GM18870 (cell line): ENCODE results near the gene CELA1.

ENCODE experiments used
- ATAC-seq: cut with Tn5 transposase; IDR thresholded peaks from one replicate; pipeline ENCODE4 v1.9.1; 2021; ENCODE audit warnings: moderate library complexity; ENCODE audit not compliant: unreplicated experiment

The CELA1 gene

DNA sequence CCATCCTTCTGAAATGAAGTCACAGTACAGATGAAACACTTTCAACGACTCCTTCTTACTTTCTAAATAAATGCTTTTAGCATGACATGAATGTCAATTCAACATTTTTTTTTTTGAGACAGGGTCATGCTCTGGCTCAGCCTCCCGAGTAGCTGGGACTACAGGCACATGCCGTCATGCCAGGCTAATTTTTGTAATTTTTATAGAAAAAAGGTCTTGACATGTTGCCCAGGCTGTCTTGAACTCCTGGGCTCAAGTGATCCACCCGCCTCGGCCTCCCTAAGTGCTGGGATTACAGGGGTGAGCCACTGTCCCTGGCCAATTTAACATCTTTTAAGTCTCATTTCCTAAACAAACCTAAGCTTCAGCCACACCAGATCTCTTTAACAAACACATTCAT is 28.4 kb upstream of the CELA1 start:
- no peak for ATAC-seq

DNA sequence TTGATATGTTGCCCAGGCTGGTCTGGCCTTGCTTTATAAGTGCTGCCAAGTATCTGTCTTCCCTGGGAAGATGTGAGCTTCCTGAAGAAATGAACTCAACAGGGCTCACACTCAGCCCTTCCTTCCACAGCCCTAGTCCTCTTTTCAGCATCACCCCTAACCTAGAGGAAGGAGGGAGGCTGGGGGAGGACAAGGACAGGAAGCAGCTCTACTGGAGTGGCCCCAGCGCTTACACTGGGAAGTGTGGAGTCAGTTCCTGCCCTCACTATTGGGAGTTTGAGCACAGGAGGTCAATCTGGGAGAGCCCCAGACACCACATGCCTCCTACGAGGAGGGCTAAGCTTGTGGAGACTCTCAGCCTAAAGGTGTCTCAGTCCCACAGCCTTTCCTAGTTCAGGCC is 27.9 kb upstream of the CELA1 start:
- ATAC-seq = no peak

- ATAC-seq = no peak
Observed at GRCh38 chr12:51373187-51373586, 26.7 kb upstream of the CELA1 start.

DNA sequence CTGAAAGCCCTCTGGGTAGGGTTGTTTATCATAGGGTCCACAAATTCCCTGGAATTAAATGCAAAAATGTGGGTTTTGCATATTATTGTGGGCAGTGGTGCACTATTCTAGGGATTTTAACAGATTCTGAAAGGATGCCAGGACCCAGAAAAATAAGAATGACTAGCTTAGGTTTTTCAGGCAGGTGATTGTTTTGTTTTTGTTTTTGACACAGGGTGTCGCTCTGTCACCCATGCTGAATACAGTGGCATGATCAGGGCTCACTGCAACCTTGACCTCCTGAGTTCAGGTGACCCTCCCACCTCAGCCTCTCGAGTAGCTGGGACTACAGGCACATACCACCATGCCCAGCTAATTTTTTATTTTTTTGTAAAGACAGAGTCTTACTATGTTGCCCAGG is 25.5 kb upstream of the CELA1 start:
- no peak for ATAC-seq

DNA sequence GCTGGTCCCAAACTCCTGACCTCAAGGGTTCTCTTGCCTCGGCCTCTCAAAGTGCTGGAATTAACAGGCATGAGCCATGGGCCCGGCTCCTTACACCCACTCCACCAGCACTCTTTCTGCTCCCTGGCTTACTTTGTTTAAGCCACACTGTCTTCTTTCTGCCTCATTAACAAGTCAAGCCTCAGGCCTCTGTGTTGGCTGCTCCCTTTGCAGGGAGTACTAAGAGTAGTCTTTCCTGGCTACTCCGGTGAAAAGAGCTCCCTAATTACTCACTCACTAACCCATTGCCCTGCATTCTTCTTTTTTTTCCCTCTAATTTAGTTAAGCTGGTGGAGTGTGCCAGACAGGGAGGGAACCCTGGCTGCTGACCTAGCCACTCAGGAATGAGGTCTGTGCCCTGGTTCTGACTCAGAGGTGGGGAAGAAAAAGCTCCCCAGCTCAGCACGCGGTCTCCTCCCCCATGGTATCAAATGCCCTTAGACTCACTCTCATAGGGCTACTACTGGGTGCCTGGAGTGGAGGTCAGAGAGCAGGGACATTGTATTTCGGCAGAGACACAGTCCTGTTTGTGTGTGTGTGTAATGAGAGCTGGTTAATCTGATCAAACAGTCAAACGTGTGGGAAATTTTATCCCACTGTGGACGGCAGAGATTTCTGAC is 24.9 kb upstream of the CELA1 start:
- ATAC-seq = no peak

DNA sequence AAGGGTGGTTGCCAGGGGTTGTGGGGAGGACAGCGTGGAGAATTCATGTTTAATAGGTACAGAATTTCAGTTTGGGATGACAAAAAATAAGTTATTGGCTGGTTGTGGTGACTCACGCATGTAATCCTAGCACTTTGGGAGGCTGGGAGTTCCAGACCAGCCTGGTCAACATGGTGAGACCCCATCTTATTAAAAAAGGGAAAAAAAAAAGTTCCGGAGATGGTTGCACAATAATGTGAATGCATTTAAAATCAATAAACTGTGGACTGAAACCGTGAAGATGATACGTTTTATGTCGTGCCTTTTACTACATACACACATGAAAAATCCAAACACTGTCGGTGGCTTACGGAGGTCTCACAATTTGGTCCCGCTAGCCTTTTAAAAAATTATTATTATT is 24.2 kb upstream of the CELA1 start:
- ATAC-seq = no peak

- ATAC-seq = no peak
Observed at GRCh38 chr12:51369581-51369980, 23.1 kb upstream of the CELA1 start.

DNA sequence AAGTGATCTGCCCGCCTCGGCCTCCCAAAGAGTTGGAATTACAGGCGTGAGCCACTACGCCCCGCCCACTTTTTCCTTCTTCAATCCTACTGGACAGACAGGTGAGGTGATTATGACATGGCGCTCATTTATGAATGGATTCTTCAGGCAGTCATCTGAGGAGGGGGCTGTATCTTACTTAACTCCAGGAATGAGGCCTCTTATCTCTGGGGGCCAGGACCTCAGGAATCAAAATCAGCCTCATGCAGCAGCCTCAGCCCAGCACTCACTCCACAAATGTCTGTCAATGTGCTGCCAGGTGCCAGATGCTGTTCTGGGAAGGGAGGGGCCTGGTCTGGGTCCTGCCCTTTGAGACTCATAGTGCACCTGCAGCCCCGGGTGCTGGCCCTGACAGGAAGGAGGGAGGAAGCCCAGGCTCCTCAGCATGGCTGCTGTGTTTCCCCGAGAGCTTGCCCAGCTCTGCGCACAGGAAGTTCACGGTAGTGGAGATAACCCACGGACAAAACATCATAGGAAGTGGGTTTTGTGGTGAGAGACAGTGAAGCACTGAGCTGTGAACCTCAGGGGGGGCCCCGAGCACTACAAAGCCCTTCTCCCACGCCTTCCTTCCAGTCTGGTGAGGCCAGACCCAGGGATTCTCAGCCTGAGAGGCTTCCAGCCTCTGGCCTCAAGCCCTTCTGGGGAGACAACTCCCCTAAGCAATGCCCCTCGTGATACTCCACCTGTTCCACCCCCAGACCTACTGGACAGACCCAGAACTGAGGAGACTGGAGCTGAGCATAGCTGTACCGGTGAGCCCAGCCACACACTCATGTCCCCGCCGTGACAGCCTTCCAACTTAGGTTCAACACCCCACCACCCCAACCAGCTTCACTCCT is 22.4 kb upstream of the CELA1 start:
- ATAC-seq = peak; percentile 98

- no peak for ATAC-seq
Observed at GRCh38 chr12:51365276-51365675, 18.8 kb upstream of the CELA1 start.

DNA sequence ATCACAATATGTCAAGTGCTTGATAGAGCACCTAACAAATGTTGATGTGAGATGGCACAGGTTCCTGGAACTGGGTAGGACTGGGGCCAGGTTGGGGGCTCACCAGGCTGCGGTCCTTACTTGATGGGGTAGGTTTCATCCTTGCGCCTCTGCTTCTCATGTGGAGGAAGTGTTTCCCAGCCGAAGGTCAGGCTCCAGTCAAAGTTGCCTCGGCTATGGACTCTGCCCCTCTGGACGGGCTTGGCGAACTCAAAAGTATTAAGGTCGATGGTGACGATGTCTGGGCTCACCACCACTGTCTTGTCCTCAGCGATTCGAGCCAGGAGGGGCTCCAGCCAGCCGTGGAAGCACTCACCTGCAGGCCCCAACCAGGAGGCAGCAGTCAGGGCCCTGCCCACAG is 17.5 kb upstream of the CELA1 start:
- ATAC-seq = no peak

- no peak for ATAC-seq
Observed at GRCh38 chr12:51362747-51363342, 16.4 kb upstream of the CELA1 start.

DNA sequence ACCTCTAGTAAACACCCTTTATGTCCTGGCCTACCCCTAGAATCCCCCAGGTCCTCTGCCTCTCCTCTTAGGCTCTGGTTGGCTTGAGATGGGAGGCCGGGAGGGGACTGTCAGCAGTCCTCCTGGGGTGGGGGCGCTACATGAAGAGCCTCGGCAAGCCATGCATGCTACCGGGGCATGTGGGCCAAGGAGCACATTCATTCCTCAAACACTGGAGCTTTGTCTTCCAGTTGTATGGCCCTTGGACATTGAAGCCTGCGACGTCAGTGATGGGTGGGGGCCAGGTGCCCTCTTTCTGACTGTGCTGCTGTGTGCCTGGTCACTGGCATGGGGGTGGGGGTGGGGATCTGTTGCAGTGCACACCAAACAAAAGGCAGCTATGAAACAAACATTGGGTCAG is 15.8 kb upstream of the CELA1 start:
- no peak for ATAC-seq

- ATAC-seq = no peak
Observed at GRCh38 chr12:51361161-51362016, 14.9 kb upstream of the CELA1 start.

- ATAC-seq = no peak
Observed at GRCh38 chr12:51360315-51360714, 13.8 kb upstream of the CELA1 start.

DNA sequence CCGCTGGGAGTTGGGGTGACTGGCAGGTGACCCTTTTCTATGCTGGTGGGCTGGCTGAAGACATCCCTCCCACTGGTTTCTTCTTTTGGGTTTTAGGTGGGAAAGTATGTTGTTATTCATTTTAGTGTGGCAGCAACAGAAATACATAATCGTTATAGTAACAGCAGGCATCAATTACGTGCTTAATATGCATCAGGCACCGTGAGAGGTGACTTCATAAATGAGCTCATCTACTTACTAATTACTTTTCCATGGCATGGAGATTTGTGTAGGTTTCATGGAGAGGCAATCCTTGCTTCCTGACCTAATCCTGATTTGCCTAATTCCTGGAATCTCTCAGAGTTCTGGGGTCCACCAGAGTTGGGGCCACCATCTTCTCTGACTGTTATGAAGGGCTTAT is 13.4 kb upstream of the CELA1 start:
- no peak for ATAC-seq

DNA sequence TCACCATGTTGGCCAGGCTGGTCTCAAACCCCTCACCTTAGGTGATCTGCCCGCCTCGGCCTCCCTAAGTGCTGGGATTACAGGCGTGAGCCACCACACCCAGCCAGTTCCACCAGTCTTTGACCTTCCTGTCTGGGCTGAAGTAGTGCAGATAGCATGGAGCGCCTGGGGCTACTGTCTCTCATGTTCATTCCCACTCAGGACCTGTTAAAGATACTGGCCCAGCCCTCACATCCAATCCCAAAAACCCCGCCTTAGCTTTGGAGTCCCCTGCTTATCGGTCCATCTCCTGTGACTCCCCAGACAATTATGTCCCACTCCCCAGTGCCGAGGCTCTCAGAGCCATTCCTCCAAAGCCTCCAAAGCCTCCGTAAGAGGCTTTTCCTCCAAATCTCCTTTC is 12.0 kb upstream of the CELA1 start:
- no peak for ATAC-seq

- no peak for ATAC-seq
Observed at GRCh38 chr12:51357374-51358047, 11.0 kb upstream of the CELA1 start.

DNA sequence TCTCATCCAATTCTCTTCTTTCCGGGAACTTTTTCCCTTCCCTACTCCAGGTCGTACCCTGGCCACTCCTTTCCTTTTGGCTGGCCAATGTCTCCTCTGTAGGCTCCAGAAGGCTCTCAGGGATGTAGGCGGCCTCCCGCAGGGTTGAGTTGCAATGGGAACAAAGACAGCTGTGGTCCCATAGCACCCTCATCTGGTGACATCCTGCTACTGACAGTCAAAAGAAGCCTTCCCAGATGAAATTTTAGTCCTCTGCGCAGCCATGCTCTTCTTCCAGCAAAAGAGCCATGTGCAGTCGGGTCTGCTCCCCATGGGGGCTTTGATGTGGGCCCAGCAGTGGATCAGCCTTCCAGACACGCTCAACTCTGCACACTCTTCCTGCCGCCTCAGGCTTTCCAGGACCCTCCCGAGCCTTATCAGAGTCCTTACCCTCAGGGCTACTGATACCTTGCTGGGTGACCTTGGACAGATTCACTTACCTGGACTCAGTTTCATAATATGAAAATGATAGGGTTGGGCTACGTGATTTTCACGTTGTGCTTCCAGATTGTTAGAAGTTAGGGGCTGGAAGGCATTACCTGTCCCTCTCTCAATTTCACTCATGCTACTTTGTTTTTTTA is 5.5 kb upstream of the CELA1 start:
- no peak for ATAC-seq

DNA sequence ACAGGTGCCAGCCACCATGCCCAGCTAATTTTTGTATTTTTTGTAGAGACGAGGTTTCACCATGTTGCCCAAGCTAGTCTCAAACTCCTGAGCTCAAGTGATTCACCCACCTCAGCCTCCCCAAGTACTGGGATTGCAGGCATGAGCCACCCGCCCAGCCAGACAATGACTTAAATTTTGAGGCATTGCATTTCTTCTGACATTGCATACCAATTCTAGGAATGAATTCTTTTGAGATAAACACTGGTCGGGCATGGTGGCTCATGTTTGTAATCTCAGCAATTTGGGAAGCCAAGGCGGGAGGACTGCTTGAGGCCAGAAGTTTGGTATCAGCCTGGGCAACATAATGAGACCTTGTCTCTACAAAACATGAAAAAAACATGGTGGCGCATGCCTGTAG is 2.5 kb upstream of the CELA1 start:
- no peak for ATAC-seq

DNA sequence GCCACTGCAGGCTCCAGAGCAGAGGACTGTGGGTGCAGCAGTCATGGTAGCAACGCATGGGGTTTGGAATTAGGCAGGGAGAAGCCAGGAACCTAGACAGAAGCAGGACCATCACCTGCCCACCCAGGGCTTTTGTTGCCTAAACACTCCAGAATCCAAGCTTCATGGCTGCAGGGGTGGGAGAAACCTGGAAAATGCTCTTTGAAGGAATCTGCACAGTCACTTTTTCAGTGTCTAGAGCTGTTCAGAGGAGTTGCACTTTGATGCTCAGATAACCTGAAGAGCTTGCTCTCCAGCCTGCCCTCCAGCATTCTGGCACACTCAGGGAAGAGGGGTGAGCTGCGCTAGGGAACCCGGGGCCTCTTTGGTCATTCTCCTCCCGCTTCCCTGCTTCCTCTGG is 1.6 kb upstream of the CELA1 start:
- ATAC-seq = no peak
